WTC11 (cell line): ENCODE results near the gene CCR9.

Source experiments
- AR ChIP-seq: fragments of 250-450 bp; sonication (Bioruptor Pico); IDR thresholded peaks from 2 replicates; pipeline ENCODE4 v1.9.0; 2021; ENCODE audit warnings: mild to moderate bottlenecking
- ATF2 ChIP-seq: sonication (generic); formaldehyde crosslinking; IDR thresholded peaks from 2 replicates; pipeline ENCODE4 v1.8.1; 2022; ENCODE audit warnings: low read depth, missing genetic modification reagents, borderline replicate concordance
- CREB1 ChIP-seq: sonication (generic); formaldehyde crosslinking; IDR thresholded peaks from 2 replicates; pipeline ENCODE4 v1.8.0; 2023; ENCODE audit warnings: mild to moderate bottlenecking, missing genetic modification reagents
- CTCF ChIP-seq: fragments of 200-600 bp; IDR thresholded peaks from 2 replicates; pipeline ENCODE4 v1.8.0; 2022; ENCODE audit warnings: antibody characterized with exemption
- ELF4 ChIP-seq: sonication (generic); formaldehyde crosslinking; IDR thresholded peaks from 2 replicates; pipeline ENCODE4 v1.8.1; 2022; ENCODE audit warnings: low read depth, mild to moderate bottlenecking, moderate library complexity, missing genetic modification reagents
- FOXP1 ChIP-seq: sonication (generic); formaldehyde crosslinking; IDR thresholded peaks from 2 replicates; pipeline ENCODE4 v1.8.0; 2022; ENCODE audit warnings: missing genetic modification reagents, mild to moderate bottlenecking, moderate library complexity, borderline replicate concordance
- FOXP4 ChIP-seq: sonication (generic); formaldehyde crosslinking; IDR thresholded peaks from 2 replicates; pipeline ENCODE4 v1.8.0; 2022; ENCODE audit warnings: mild to moderate bottlenecking, missing genetic modification reagents
- MAX ChIP-seq: sonication (generic); formaldehyde crosslinking; IDR thresholded peaks from 2 replicates; pipeline ENCODE4 v1.8.0; 2022; ENCODE audit warnings: mild to moderate bottlenecking, missing genetic modification reagents
- PRDM15 ChIP-seq: sonication (generic); formaldehyde crosslinking; IDR thresholded peaks from 2 replicates; pipeline ENCODE4 v1.8.0; 2022; ENCODE audit warnings: missing genetic modification reagents
- SP1 ChIP-seq: sonication (generic); formaldehyde crosslinking; conservative IDR thresholded peaks from 2 replicates; pipeline ENCODE4 v1.8.1; 2022; ENCODE audit warnings: missing genetic modification reagents
- STAT6 ChIP-seq: sonication (generic); formaldehyde crosslinking; conservative IDR thresholded peaks from 2 replicates; pipeline ENCODE4 v1.8.1; 2023; ENCODE audit warnings: mild to moderate bottlenecking, low read depth, missing genetic modification reagents, moderate library complexity
- ZNF138 ChIP-seq: sonication (generic); formaldehyde crosslinking; conservative IDR thresholded peaks from 2 replicates; pipeline ENCODE4 v1.8.1; 2022; ENCODE audit warnings: mild to moderate bottlenecking, moderate library complexity, missing genetic modification reagents
- ZNF425 ChIP-seq: fragments of 250-450 bp; sonication (Bioruptor Pico); conservative IDR thresholded peaks from 2 replicates; pipeline ENCODE4 v1.9.0; 2021; ENCODE audit warnings: mild to moderate bottlenecking

- TF ChIP-seq ATF2 (CRISPR knock-in tag) (no peak), PRDM15 (no peak), CTCF (no peak), SP1 (CRISPR knock-in tag) (no peak), MAX (CRISPR knock-in tag) (no peak), ELF4 (CRISPR knock-in tag) (no peak), FOXP4 (CRISPR knock-in tag) (no peak), CREB1 (no peak), FOXP1 (no peak), ZNF425 (CRISPR knock-in tag) (no peak), ZNF138 (CRISPR knock-in tag) (no peak), AR (no peak), STAT6 (CRISPR knock-in tag) (no peak)
Measured at GRCh38 chr3:45927881-45928280, 41.5 kb downstream of the CCR9 start.
